ENCODE measurements around the gene CNGB1. TPM values are rescaled to one million over a fixed set of nuclear protein-coding genes. Genes with fewer than 3 reads are reported as not detected.

The CNGB1 gene
- total RNA-seq, 3 donors from 2014 or later (not counting 1 experiment from before 2014, with no cell fraction given) = not detected

DNA sequence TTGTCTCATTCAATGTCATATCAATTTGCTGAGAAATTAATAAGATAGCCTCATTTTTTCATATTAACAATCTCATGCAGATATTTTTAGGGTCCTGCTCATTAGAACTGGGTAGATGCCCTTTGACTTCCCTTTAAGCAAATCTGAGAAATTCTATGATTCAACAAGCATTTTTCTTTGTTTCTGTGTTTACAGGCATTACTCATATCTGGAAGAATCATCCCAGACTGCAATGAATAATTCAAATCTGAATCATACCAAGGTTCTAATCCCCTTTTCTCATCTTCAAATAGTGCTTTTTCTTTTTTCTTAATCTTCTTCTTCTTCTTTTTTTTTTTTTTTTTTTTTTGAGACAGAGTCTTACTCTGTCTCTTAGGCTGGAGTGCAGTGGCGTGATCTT is 99.5 kb downstream of the CNGB1 start:
- Histone ChIP-seq H3K9me3 (ENCODE audit: control insufficient read depth, insufficient read depth, low read length) (no peaks in the 10 kb centered on the region), H3K4me1 (ENCODE audit: control insufficient read depth, insufficient read depth, low read length) (no peaks in the 10 kb centered on the region), H3K27ac (ENCODE audit: low read length) (no peak overlapping the region), H3K4me3 (ENCODE audit: low read length) (no peak overlapping the region), H3K36me3 (ENCODE audit: control insufficient read depth, insufficient read depth, low read length) (no peaks in the 10 kb centered on the region), H3K27me3 (ENCODE audit: control insufficient read depth, insufficient read depth, low read length) (no peaks in the 10 kb centered on the region)
- Mint-ChIP-seq H3K4me3 (no peak overlapping the region), H3K36me3 (no peaks in the 10 kb centered on the region), H3K27me3 (ENCODE audit: low read depth in 2 of 2) (peaks cover 0 to 3% of the 10 kb centered on the region in 2 donors), H3K9me3 (no peaks in the 10 kb centered on the region), H3K27ac (no peak overlapping the region), H3K4me1 (no peaks in the 10 kb centered on the region)
- DNase-seq = no peak
- ATAC-seq = no peak
- 87% methylated on average over 1 of the region's 1 CpG for WGBS (ENCODE audit: insufficient coverage)
- intact Hi-C loops (cut with micrococcal nuclease) = no loop called here
- TF ChIP-seq, protein P1, sequence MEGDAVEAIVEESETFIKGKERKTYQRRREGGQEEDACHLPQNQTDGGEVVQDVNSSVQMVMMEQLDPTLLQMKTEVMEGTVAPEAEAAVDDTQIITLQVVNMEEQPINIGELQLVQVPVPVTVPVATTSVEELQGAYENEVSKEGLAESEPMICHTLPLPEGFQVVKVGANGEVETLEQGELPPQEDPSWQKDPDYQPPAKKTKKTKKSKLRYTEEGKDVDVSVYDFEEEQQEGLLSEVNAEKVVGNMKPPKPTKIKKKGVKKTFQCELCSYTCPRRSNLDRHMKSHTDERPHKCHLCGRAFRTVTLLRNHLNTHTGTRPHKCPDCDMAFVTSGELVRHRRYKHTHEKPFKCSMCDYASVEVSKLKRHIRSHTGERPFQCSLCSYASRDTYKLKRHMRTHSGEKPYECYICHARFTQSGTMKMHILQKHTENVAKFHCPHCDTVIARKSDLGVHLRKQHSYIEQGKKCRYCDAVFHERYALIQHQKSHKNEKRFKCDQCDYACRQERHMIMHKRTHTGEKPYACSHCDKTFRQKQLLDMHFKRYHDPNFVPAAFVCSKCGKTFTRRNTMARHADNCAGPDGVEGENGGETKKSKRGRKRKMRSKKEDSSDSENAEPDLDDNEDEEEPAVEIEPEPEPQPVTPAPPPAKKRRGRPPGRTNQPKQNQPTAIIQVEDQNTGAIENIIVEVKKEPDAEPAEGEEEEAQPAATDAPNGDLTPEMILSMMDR (IDR thresholded peaks at IDR 0.05) = no peak

DNA sequence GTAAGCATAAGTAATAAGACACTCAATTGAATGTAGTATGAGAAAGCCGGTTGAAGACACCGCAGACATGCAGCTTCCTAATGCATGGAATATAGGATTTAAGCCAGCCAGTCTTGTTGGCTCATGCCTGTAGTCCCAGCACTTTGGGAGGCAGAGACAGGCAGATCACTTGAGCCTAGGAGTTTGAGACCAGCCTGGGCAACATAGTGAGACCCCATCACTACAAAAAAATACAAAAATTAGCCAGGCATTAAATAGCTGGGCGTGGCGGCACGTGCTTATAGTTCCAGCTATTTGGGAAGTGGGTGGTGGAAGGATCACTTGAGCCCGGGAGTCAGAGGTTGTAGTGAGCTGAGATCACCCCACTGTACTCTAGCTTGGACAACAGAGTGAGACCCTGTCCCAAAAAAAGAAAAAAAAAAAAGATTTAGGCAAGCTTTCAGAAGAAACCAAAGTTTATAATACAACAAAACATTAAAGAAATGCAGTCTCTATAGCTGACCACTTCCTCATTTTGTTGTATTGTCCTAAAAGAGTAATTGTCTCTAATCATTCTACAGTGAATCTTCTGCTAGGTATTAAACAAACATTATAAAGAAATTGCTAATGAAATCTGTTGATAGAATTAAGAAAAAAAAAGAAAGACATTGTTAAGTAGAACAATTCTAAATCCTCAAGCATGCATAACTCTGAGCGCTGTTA is 100.0 kb downstream of the CNGB1 start:
- DNase-seq = no peak
- Histone ChIP-seq H3K36me3 (ENCODE audit: control insufficient read depth, insufficient read depth, low read length) (no peaks in the 10 kb centered on the region), H3K27ac (ENCODE audit: low read length) (no peak overlapping the region), H3K4me3 (ENCODE audit: low read length) (no peak overlapping the region), H3K4me1 (ENCODE audit: control insufficient read depth, insufficient read depth, low read length) (no peaks in the 10 kb centered on the region), H3K27me3 (ENCODE audit: control insufficient read depth, insufficient read depth, low read length) (no peaks in the 10 kb centered on the region), H3K9me3 (ENCODE audit: control insufficient read depth, insufficient read depth, low read length) (no peaks in the 10 kb centered on the region)
- Mint-ChIP-seq H3K36me3 (no peaks in the 10 kb centered on the region), H3K4me3 (no peak overlapping the region), H3K27ac (no peak overlapping the region), H3K27me3 (ENCODE audit: low read depth in 2 of 2) (peaks cover 0 to 3% of the 10 kb centered on the region in 2 donors), H3K4me1 (no peaks in the 10 kb centered on the region), H3K9me3 (no peaks in the 10 kb centered on the region)
- intact Hi-C loops (cut with micrococcal nuclease) = no loop called here
- WGBS (ENCODE audit: insufficient coverage) = 80% methylated on average over 5 of the region's 7 CpGs
- no peak for ATAC-seq
- TF ChIP-seq, protein P1 (IDR thresholded peaks at IDR 0.05) = no peak

DNA sequence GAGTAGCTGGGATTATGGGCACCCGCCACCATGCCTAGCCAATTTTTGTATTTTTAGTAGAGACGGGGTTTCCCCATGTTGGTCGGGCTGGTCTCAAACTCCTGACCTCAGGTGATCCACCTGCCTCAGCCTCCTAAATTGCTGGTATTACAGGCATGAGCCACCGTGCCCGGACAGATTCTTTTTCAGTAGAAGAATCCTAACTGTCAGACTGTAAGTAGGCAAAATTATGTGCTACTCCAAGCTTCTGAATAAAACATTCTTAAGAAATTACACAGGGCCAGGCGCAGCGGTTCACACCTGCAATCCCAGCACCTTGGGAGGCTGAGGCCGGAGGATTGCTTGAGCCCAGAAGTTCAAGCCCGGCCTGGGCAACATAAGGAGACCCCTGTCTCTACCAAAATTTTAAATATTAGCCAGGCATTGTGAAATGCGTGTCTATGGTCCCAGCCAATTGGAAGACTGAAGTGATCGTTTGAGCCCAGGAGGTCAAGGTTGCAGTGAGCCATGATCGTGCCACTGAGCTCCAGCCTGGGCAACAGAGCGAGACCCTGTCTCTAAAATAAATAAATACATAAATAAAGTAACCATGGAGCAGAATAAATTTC is 101.9 kb downstream of the CNGB1 start:
- Mint-ChIP-seq H3K27ac (no peak overlapping the region), H3K9me3 (no peaks in the 10 kb centered on the region), H3K4me3 (no peak overlapping the region), H3K27me3 (ENCODE audit: low read depth in 2 of 2) (peaks cover 0 to 3% of the 10 kb centered on the region in 2 donors), H3K36me3 (no peaks in the 10 kb centered on the region), H3K4me1 (no peaks in the 10 kb centered on the region)
- TF ChIP-seq, protein P1 (IDR thresholded peaks at IDR 0.05) = no peak
- H3K4me3 ChIP-seq (ENCODE audit: low read length) = no peak overlapping the region
- ATAC-seq = no peak
- intact Hi-C loops (cut with micrococcal nuclease) = no loop called here
- no peaks in the 10 kb centered on the region for H3K4me1 ChIP-seq (ENCODE audit: control insufficient read depth, insufficient read depth, low read length)
- H3K36me3 ChIP-seq (ENCODE audit: control insufficient read depth, insufficient read depth, low read length) = no peaks in the 10 kb centered on the region
- no peak for DNase-seq
- H3K9me3 ChIP-seq (ENCODE audit: control insufficient read depth, insufficient read depth, low read length) = no peaks in the 10 kb centered on the region
- WGBS (ENCODE audit: insufficient coverage) = 94% methylated on average over 12 of the region's 13 CpGs
- H3K27me3 ChIP-seq (ENCODE audit: control insufficient read depth, insufficient read depth, low read length) = no peaks in the 10 kb centered on the region
- H3K27ac ChIP-seq (ENCODE audit: low read length) = no peak overlapping the region

All from natural killer cell (primary cell).